NCI-H510A (cell line): ENCODE data around the gene SMIM23.
A peak's percentile ranks its signal among the peaks of the same experiment; 100 is the strongest.
"Not testable (repeated sequence)": the region's sequence is repeated elsewhere in the genome, so short reads cannot be mapped to it uniquely, and the experiment has no call there.

Experiments
- DNase-seq: peaks from one replicate; lab custom pipeline; 2025; lab: John Stamatoyannopoulos, UW

SMIM23 gene

DNA sequence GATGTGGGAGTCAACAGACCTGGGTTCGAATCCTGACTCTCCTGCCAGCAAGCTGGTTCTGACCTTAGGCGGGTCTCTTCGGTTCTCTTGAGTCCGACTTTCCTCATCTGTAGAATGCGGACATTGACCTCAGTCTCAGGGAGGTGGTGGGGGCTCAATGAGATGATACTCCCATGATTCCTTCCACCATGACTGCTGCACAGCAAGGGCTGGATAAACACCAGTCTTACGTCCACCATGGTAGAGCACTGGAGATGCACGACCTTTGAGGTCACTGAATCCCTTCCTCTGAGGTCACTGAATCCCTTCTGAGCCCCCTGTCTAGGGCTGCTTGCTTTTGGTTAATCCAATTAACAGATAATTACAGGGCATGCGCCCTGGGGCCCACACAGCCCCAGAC is 12.5 kb upstream of the SMIM23 start:
- DNase-seq: no peak

DNA sequence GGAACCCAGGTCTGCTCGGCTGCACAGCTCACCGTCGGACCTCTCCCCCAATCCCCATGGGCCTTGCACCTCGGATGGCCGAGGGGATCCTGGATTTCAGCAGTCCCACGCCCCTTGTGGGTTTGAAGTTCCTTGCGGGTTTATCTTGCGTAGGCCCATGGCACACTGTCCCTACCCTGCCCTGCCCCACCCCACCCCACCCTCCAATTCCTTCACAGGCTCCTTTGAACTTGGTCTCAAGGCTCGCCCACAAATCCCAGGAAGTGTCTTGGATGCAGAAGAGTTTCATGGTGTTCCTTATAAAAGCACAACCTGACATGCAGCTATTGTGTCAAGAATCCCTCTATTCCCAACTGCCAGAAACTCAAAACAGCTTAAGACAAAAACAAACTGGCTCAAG is 11.2 kb upstream of the SMIM23 start:
- no peak for DNase-seq

DNA sequence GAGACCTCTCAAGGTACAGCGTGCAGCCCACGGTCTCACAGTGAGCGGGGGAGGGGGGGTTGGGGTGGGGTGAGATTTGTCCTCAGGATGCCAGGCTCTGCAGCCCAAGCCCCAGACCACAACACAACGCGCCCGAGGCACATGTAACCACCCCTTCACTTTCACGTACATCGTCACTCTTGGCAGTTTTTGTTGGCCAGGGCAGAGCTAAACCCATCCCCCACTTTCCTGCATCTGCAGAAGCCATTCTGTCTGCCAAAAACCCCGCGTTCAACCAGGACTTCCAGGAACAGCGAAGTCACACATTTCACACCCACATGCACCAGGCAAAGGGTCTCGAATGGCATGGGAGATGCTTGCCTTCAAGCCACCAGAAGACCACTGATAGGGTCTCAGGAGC is 9.4 kb upstream of the SMIM23 start:
- DNase-seq: no peak

DNA sequence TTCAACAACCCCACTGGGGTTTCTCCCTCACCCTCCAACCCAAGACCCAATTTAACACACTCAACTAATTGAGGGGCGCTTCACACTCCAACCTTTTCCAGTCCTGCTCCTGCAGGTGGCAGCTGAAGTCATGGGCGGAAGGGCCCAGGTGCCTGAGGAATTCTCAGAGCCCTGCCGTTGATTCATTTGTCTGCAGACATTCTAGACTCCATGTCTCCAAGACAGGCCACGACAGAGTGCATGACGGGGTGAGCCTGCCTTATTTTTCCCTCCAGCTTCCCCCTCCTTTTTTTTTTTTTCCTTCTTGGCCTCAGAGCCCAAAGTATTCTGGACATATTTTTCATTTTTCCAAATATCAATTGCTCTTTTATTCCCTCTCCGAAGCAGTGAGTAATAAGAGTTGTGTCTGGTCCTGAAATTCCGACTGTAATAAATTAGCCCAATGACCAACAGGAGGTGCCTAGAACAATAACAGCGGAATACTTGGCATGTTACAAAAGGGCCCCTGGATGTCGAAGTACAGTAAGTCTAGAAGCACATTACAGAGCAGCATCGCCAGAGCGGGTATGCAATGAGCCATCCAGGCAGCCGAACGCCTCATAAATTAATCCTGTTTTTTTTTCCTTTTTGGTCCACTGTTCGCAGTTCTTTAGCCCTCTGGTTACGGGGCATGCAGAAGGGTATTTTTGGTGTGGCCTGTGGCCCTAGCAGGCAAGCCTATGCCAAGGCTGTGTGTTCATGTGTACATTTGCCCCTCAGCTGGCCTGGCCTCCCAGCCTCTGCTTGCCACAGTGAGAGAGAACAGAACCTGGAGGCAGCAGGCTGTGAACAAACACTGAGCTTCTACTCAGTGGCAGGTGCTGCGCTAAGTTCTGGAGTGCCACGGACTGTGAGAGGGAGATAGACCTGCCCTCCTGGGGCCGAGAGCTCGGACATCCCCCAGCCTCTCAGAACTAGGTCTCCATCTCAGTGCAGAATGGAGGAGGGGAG is 8.6 kb upstream of the SMIM23 start:
- DNase-seq: peak; percentile 9

DNA sequence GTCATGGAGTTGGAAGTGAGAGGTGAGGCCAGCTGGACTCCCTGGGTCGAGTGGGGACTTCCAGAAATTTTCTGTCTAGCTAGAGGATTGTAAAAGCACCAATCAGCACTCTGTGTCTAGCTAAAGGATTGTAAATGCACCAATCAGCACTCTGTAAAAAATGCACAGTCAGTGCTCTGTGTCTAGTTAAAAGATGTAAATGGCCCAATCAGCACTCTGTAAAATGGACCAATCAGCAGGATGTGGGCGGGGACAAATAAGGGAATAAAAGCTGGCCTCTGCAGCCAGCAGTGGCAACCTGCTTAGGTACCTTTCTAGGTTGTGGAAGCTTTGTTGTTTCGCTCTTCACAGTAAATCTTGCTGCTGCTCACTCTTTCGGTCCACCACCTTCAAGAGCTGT is 3.9 kb upstream of the SMIM23 start:
- not testable (repeated sequence) for DNase-seq

DNA sequence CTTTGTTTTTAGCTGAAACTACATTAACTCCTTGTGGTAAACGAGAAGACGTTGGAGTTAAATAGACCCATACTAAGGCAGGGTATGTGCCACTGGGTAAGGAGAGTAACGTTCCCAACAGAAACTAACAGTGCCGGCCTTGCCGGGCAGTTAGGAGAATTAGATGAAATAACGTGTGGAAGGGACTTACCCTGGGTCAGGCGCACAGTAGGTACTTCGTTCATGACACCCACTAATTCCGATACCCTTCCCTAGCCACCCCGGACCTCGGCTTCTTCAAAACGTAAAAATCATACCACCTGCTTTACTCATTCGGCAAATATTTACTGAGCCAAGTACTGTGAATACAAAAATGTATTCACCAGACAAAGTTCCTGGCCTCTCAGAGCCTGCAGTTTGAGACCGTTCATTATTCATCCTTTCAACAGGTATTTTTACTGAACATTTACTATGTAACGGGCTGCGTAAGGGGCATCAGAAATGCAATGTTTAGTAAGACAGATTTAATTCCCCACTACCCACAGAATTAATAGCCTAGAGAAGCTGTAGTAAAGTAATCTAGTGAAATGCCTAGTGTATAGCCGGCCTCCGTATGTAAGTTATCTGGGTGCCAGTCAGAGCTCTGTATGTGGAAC is 3.2 kb upstream of the SMIM23 start:
- no peak for DNase-seq

DNA sequence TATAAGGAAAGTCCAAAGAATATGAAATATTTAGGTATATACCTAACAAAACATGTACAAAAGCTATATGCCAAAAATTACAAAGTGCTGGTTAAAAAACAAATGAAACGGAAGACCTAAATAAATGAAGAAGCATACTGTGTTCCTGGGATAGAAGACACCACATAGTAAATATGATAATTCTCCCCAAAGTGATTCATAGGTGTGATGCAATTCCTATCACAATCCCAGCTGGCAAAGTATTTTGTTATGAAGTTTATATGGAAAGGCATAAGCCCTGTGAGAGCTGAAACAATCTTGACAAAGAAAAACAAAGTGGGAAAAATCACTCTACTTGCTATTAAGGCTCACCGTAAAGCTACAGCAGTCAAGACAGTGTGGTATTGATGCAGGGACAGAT is 2.6 kb upstream of the SMIM23 start:
- no peak for DNase-seq

DNA sequence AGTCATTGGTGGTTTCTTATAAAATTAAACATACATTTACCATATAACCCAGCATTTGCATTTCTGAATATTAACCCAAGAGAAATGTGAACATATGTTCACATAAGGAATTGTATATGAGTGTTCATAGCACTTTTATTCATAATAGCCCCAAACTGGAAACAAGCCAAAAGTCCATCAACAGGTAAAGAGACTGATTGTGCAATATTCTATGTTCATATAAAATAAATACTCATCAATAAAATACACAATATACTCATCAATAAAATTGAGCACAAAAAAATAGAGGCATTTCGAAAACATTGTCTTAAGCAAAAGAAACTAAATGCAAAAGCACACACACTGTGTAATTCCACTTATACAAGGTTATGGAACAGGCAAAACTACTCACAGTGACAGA is 3.7 kb downstream of the SMIM23 start:
- no peak for DNase-seq

DNA sequence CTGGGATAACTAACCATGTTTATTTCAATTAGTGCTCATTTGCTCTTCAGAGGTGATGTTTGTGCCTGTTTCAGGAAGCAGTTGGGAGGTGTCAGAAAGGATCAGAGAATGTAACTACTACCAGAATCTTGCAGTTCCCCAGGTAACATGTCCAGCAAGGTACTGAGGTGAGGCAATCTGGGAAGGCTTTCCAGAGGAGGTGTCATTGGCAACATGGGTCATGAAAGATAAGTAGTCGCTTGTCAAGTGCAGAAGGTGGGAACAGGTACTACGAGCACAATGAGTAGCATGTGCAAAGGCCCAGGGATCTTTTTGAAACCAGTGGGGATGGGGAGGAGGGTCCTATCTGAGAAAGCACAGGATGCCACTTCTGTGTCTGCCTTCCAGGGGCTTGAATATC is 4.8 kb downstream of the SMIM23 start:
- no peak for DNase-seq

DNA sequence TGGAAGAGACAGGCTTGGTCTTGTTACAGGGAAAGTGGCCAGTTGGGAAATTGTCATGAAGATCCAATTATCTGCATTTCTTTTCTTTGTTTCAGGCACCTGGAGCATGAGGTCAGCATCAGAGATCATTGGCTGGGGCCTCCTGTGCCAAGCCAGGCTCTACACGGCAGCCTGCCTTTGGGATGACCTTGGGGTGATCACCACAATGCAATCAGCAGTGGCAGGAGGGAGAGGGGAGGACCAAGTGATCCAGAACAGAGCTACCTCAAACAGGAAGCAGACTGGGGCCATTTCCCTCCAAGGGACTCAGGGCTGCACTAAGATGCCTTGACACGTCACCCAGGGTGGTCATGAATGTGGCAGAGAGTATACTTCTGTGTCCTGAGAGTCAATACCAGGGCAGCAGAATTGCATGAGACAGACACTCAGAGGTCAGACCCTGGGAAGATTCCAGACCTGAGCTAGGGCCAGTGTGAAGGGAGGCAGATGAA is 8.9 kb downstream of the SMIM23 start:
- DNase-seq: no peak

DNA sequence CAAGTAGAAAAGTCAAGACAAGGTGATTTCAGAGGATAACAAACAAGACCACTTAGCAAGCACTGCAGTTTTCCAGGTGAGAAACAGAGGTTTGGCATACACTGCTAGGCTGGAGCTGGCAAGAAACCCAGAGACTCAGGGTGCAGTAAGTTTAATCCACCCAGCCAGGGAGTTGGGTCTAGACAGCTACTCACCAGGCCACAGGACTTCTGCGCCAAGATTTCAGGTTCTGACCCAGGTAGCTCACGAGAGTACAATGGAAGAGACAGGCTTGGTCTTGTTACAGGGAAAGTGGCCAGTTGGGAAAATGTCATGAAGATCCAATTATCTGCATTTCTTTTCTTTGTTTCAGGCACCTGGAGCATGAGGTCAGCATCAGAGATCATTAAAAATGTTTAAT is 9.8 kb downstream of the SMIM23 start:
- no peak for DNase-seq

DNA sequence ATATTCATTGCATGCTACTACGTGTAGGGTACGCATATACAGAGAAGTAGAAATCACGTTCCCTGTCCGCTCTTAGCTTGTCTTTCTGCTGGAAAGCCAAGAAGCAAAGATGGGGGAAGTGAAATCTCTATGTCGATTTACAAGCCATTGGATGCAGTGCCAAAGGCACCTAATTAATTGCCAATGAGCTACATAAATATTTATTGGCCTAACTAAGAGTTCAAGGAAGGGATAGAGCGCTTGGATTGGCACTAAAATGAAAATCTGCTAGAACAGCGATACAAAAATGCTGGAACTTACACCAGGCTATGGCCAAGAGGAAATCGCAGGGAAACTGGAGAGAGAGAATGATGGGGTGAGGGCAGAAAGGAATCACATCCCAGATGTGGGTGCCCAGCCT is 10.8 kb downstream of the SMIM23 start:
- DNase-seq: no peak

DNA sequence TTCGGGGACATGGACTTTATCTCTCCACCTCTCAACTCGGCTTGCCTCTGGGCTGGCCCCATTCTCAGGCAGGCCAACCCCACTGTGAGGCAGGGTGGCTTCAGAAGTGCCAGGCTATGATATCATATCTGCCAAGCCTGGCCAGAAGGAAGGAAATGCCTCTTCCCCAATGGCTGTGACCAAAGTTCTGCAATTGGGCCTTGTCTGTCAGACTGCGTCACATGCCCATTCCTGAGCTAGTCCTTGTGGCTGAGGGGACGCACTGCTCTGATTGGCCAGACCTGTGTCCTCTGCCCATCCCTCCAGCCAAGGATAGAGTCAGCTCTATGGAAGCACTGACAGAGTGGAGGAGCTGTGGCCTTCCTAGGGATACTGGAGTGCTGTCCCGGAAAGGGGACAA is 11.9 kb downstream of the SMIM23 start:
- no peak for DNase-seq

DNA sequence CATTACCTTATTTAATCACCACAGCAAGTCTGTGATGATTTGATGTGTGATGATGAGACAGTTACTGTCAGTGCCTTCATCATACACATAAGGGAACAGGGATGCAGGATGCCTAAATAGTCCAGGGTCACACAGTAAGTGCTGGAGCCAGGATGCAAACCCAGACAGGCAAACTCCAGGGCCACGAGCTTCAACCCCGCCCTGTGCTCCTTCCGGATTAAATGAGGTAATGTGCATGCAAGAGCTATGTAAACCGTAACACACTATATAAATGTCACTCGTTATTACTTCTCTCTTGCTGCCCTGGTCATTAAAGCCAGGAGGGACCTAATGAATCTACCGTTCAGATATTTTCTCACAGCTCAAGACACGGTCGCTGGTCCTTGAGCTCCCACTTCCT is 12.8 kb downstream of the SMIM23 start:
- no peak for DNase-seq

DNA sequence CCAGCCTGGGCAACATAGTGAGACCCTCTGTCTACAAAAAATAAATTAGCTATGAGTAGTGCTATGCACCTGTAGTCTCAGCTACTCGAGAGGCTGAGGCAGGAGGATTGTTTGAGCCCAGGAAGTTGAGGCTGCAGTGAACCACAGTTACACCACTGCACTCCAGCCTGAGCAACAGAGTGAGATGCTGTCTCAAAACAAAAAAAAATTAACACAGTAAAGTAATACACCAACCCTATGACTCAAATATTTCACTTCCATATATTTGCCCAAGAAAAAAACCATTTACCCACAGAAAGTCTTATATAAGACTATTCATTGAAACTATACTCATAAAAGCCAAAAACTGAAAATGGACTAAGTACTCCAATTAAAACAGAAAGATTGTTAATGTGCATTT is 16.2 kb downstream of the SMIM23 start:
- no peak for DNase-seq

DNA sequence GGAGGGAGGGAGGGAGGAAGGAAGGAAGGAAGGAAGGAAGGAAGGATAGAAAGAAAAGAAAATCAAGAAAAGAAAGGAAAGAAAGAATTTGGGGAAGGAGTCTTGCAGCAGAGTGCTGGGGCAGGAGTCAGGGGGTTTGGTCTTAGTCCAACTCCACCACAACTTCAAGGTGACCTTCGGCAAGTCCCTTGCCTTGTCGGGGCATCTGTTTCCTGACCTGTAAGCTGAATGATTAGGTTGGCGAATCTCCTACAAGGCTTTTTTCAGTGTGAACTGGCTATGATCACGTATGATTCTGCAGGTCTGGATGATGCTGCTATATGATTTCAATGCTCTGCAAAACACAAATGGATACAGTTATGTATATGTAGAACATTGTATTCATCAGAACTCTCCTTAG is 20.1 kb downstream of the SMIM23 start:
- no peak for DNase-seq

DNA sequence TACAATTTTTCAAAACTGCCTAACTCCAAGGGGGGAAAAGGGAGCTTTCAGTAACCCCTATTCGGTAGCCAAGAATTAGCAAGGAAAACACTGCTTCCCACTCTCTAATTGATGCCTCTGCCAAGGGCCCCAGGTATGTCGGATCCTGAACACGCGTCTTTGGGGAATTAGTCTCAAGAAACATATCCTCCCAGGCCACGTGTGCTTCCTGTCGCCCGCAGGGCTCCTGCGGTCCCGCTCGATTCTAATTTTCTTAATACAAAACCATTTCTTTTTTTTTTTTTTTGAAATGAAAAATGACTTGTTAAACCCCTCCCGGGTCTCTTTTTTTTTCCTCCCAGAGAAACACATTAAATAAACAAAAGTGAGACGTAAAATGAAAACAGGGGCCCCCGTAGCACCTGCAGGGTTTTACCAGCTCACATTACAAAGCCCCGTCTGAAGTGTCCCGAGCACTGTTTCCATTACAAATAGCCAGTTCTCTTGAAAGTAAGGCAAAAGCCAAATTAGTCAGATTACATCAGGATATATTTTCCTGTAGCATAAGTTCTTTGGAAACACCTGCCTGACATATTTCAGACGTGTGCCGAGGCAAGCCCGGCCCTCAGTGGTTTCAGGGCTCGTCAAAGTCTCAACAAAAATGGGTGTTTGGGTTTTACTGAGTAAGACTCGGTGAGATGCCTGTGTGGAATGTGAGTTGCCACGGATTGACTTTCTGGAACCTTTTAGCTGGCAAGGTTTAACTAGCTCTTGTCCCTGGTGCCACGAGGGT is 21.5 kb downstream of the SMIM23 start:
- DNase-seq: no peak

DNA sequence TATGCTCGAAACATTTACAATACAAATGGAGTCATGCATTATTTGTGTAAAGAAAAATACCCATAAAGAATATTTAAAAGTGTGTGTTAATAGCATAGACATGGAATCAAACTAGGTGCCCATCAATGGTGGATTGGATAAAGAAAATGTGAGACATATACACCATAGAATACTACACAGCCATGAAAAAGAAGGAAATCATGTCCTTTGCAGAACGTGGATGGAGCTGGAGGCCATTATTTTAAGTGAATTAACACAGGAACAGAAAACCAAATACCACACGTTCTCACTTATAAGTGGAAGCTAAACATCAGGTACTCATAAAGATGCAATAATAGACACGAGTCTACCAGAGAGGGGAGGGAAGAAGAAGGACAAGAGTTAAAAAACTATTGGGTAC is 22.8 kb downstream of the SMIM23 start:
- no peak for DNase-seq

DNA sequence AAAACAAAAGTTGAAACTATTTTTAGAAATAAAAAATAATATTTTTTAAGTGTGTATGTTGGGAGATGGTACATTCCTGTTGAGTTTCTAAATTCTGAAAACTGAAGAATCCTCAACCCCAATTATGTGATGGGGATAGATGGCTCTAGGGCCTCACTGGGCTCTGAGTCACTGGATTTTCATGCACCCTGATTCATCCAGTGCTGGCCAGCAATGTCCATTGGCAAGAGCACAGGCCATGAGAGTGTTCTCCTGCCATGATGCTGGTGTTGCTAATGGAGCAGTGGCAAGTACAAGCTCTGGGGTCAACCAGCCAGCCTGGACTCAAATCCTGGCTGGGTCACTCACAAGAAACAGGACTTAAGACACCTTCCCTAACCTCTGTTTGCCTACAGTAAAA is 23.3 kb downstream of the SMIM23 start:
- no peak for DNase-seq

DNA sequence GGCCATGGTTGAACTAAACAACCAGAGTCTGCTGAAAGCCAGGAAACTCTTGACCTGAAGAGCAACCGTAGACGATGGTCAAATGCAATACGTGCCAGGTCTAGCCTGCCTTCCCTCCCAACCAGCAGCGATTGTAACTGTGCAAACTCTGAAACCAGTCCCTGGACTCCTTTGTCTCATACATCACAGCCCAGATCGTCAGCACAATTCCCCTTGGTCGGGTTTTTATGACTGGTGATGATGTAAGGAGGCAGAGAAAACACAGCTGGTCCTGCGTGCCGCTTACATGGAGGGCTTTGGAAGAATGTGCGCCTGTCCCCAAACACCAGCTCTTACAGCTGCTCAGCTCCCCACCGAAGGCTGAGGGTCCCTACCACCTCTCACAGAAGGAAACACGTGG is 24.6 kb downstream of the SMIM23 start:
- no peak for DNase-seq

DNA sequence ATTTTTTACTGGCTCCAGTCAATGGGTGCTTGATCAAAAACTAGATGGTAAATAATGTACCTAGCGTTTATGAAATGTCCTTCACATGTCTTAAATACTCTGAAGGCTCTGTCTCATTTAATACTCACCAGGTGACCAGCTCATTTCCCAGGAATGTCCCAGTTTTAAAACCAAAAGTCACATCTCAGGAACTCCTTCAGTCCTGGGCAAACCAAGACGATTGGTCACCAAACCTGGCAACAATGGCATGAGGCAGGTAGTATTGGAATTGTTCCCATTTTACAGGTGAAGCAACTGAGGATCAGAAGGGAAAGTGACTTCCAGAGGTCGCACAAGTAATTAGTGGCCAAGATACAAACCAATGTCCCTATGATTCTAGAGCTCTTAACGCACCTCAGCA is 27.7 kb downstream of the SMIM23 start:
- DNase-seq: no peak

DNA sequence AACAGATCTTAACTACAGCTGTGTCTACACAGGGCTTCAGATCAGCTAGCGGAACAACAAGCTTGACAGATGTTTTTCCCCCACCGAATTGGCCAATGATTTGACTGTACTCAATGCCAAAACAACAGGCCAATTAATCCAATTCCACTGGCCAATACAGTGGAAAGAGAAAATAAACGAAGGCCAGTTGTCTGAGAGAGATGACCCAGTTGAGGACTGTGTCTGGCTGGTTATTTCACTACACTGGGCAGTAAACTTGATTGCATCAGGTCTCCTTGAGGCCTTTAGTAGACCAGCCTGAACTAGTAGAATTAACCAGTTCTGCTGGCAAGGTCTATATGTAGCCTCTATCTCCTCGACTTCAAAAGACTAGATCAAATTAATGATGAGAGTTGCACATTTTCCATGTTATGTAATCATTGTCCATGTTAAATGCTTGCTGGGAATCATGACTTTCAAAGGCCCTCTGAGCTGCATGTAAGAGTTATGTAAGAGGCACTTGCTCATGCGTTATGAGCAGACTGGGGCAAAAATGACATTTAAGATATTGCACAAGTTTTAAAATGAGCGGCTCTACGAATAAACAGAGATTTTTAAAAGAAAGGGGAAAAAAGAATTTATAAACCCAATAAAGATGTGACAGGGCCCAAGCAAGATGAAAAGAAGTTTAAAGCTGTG is 28.3 kb downstream of the SMIM23 start:
- no peak for DNase-seq
